A549 treated with AZD9567 at 1 μM for 4 hours (cell line): Measurements from ENCODE around the gene STRIP2. TPM values are rescaled to one million over a fixed set of nuclear protein-coding genes. Genes with fewer than 3 reads are reported as not detected.

ENCODE experiments used
- total RNA-seq: library from RNA; stranded (reverse); fragments of 200-300 nt; extraction: Qiagen RNA extraction; gene quantifications from 5 replicates; pipeline ENCODE4 v1.2.3, GENCODE V29; 2022; ENCODE audit not compliant: insufficient read depth

Gene STRIP2, protein sequence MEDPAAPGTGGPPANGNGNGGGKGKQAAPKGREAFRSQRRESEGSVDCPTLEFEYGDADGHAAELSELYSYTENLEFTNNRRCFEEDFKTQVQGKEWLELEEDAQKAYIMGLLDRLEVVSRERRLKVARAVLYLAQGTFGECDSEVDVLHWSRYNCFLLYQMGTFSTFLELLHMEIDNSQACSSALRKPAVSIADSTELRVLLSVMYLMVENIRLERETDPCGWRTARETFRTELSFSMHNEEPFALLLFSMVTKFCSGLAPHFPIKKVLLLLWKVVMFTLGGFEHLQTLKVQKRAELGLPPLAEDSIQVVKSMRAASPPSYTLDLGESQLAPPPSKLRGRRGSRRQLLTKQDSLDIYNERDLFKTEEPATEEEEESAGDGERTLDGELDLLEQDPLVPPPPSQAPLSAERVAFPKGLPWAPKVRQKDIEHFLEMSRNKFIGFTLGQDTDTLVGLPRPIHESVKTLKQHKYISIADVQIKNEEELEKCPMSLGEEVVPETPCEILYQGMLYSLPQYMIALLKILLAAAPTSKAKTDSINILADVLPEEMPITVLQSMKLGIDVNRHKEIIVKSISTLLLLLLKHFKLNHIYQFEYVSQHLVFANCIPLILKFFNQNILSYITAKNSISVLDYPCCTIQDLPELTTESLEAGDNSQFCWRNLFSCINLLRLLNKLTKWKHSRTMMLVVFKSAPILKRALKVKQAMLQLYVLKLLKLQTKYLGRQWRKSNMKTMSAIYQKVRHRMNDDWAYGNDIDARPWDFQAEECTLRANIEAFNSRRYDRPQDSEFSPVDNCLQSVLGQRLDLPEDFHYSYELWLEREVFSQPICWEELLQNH
- 5.6 to 8.6 TPM (median 6.4 TPM) in 5 replicates for total RNA-seq

DNA sequence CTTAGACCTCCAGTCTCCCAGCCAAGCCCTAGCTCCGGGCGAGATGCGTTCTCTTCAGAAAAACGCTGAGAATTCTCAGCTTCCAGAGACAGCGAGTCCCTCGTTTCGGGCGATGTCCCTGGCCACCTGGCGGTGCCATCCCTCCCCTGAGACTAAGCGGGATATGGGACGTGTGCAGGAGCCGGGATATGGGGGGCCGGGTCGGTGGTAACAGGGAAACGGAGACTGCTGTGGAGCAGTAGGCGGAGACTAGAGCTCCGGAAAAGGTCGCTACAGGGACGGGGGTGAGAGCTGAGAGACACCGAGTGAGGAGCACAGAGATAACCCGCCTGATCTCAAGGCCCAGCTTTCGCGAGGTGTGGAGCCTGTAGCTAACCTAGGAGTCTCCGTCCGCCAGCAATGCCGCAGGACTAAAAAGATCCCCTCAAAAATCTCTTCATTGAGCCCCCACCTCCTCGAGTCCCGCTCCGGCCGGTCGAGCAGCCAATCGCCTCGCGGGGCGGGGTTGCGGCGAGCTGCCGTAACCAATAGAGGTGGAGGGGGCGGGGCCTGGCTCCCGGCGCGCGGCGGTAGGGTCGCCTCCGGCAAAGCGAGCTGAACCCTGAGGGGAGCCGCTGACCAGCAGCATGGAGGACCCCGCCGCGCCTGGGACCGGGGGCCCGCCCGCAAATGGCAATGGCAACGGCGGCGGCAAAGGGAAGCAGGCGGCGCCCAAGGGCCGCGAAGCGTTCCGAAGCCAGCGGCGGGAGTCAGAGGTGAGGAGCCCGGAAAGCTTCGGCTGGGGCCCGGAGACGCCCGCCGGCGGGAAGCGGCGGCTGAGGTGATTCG lies at the start of gene STRIP2:
Gene STRIP2, plus strand, starts transcription at position 586 of the 828 bp plus-strand sequence. Its CDS starts 41 bp downstream, at position 627.

GRCh38 chr7:129501760-129502707 lies 67.8 kb downstream of the STRIP2 start, which contains the start of gene SMKR1:
SMKR1 (plus strand) TSS chr7:129502531; CDS start chr7:129502825, 294 bp downstream.

Other genes starting within 250 kb of the STRIP2 start
- 8.9 to 14.7 TPM (median 12.9 TPM) in 5 replicates for gene SMO, start 245.8 kb upstream of the STRIP2 start, total RNA-seq
- gene AHCYL2, start 209.4 kb upstream of the STRIP2 start, total RNA-seq = 5.1 to 8.1 TPM (median 6.7 TPM) in 5 replicates
- gene SMKR1, start 68.1 kb downstream of the STRIP2 start, total RNA-seq = 8.8 to 21.9 TPM (median 9.8 TPM) in 5 replicates
- 11.3 to 14.2 TPM (median 12.9 TPM) in 5 replicates for gene NRF1, start 177.3 kb downstream of the STRIP2 start, total RNA-seq